Stimulated activated naive CD8-positive, alpha-beta T cell treated with anti-CD3 and anti-CD28 coated beads, Interleukin-15, Interleukin-2, amounts not matched to agents 100 U/mL and 50 U/mL, for 24 hours (primary cell): Measurements from ENCODE around the gene ME2.
"Not testable (repeated sequence)": the region's sequence is repeated elsewhere in the genome, so short reads cannot be mapped to it uniquely, and the experiment has no call there.

Experiments
- ATAC-seq: fragments of 150-1000 bp; cut with Tn5 transposase; one replicate; pipeline ENCODE4 v1.10.0; 2021
- DNase-seq: peaks from one replicate; pipeline ENCODE4 v3.0.0; 2021

The ME2 gene

GRCh38 chr18:50862401-50862800 is 16.5 kb upstream of the ME2 start:
- ATAC-seq (no peak), DNase-seq (no peak)

GRCh38 chr18:50863840-50864375 is 15.0 kb upstream of the ME2 start:
- ATAC-seq, result no peak
- DNase-seq, result no peak

GRCh38 chr18:50866765-50867164 is 12.2 kb upstream of the ME2 start:
- ATAC-seq (no peak), DNase-seq (no peak)

GRCh38 chr18:50869150-50869549 is 9.8 kb upstream of the ME2 start:
- DNase-seq, result no peak
- no peak for ATAC-seq

GRCh38 chr18:50870138-50870845 is 8.6 kb upstream of the ME2 start:
- no peak for DNase-seq
- no peak for ATAC-seq

- no peak for DNase-seq
Observed at GRCh38 chr18:50871846-50872245, 7.1 kb upstream of the ME2 start.

GRCh38 chr18:50875966-50876536 is 2.9 kb upstream of the ME2 start:
- ATAC-seq (no peak), DNase-seq (no peak)

More at GRCh38 chr18:50871846-50872245, 7.1 kb upstream of the ME2 start:
- no peak for ATAC-seq

GRCh38 chr18:50877545-50878265 is 1.2 kb upstream of the ME2 start:
- DNase-seq, result no peak
- ATAC-seq, result no peak

GRCh38 chr18:50879302-50880118 is 592 bp downstream of the ME2 start:
- no peak for DNase-seq
- ATAC-seq, result peak; percentile 9

GRCh38 chr18:50880119-50880465 is 1.2 kb downstream of the ME2 start:
- ATAC-seq (no peak), DNase-seq (no peak)

GRCh38 chr18:50880944-50881343 is 2.0 kb downstream of the ME2 start:
- DNase-seq, ATAC-seq: not testable (repeated sequence)

GRCh38 chr18:50886929-50887328 is 8.0 kb downstream of the ME2 start:
- no peak for DNase-seq
- no peak for ATAC-seq

- ATAC-seq (no peak), DNase-seq (no peak)
Observed at GRCh38 chr18:50895350-50896045, 16.6 kb downstream of the ME2 start.

- DNase-seq, result no peak
Observed at GRCh38 chr18:50896093-50896492, 17.2 kb downstream of the ME2 start.

GRCh38 chr18:50898919-50899318 is 20.0 kb downstream of the ME2 start:
- no peak for DNase-seq
- ATAC-seq, result no peak

More at GRCh38 chr18:50896093-50896492, 17.2 kb downstream of the ME2 start:
- no peak for ATAC-seq

- no peak for ATAC-seq
- no peak for DNase-seq
Observed at GRCh38 chr18:50902797-50903196, 23.9 kb downstream of the ME2 start.

- no peak for ATAC-seq
- DNase-seq, result no peak
Observed at GRCh38 chr18:50906843-50907242, 27.9 kb downstream of the ME2 start.

- DNase-seq (no peak), ATAC-seq (no peak)
Observed at GRCh38 chr18:50909261-50909660, 30.3 kb downstream of the ME2 start.

- no peak for ATAC-seq
- no peak for DNase-seq
Observed at GRCh38 chr18:50911006-50911405, 32.1 kb downstream of the ME2 start.

- no peak for ATAC-seq
- no peak for DNase-seq
Observed at GRCh38 chr18:50917021-50917420, 38.1 kb downstream of the ME2 start.

GRCh38 chr18:50918153-50918552 is 39.2 kb downstream of the ME2 start:
- DNase-seq, result no peak
- ATAC-seq, result no peak

GRCh38 chr18:50924372-50924771 is 45.5 kb downstream of the ME2 start:
- DNase-seq, result no peak
- ATAC-seq, result no peak
